ENCODE data around the gene MTCL1. TPM values are rescaled to one million over a fixed set of nuclear protein-coding genes. Genes with fewer than 3 reads are reported as not detected.

Gene MTCL1
- total and polyA plus RNA-seq, 2 of the 8 experiments (the other 6 are each of a cell fraction or from before 2014, with no cell fraction given) = 16.6 to 60.8 TPM

GRCh38 chr18:8810157-8810556 lies 104.8 kb downstream of the MTCL1 start:
- POLR2A ChIA-PET (ENCODE audit: partially characterized antibody) = no interaction called here
- no peak for TF ChIP-seq RFX5 (IDR thresholded peaks at IDR 0.05; ENCODE audit: borderline replicate concordance, low read depth, low read length)
- no peak for TF ChIP-seq EGR1 (IDR thresholded peaks at IDR 0.05; ENCODE audit: borderline replicate concordance, low read depth, low read length)
- no peak for TF ChIP-seq JUN (IDR thresholded peaks at IDR 0.05; ENCODE audit: low read depth, low read length)
- no peak for TF ChIP-seq BRCA1 (IDR thresholded peaks at IDR 0.05; ENCODE audit: low read depth, low read length)
- TF ChIP-seq RAD21 (IDR thresholded peaks at IDR 0.05 in 1 of 2, conservative IDR thresholded peaks at IDR 0.05 in 1 of 2; ENCODE audit: low read depth in 2 of 2, low read length in 2 of 2) = no peak
- TF ChIP-seq ATF3 (IDR thresholded peaks at IDR 0.05; ENCODE audit: insufficient read depth, low read depth, low read length) = no peak
- no peak for TF ChIP-seq GABPA (IDR thresholded peaks at IDR 0.05; ENCODE audit: borderline replicate concordance, insufficient read depth, low read length)
- no peak for TF ChIP-seq RNF2 (IDR thresholded peaks at IDR 0.05; ENCODE audit: borderline replicate concordance, low read depth, low read length, missing control alignments, poor library complexity, severe bottlenecking)
- no peak for TF ChIP-seq RBBP5 (IDR thresholded peaks at IDR 0.05; ENCODE audit: borderline replicate concordance, low read depth, low read length)
- TF ChIP-seq SIRT6 (IDR thresholded peaks at IDR 0.05; ENCODE audit: low read length) = no peak
- no peak for TF ChIP-seq MAFK (IDR thresholded peaks at IDR 0.05; ENCODE audit: low read depth, low read length)
- no peak for TF ChIP-seq RXRA (IDR thresholded peaks at IDR 0.05; ENCODE audit: insufficient read depth, low read depth, low read length)
- TF ChIP-seq SRF (IDR thresholded peaks at IDR 0.05; ENCODE audit: low read depth, low read length) = no peak
- TF ChIP-seq TBP (IDR thresholded peaks at IDR 0.05; ENCODE audit: low read depth, low read length) = no peak

More at GRCh38 chr18:8810157-8810556, 104.8 kb downstream of the MTCL1 start:
- H3K4me1 ChIP-seq (replicated peaks in 1 of 4; ENCODE audit: control insufficient read depth in 3 of 4, insufficient read depth in 4 of 4, low read length in 3 of 4) = no peaks in the 10 kb centered on the region
- H2BK15ac ChIP-seq (ENCODE audit: low read length) = no peak overlapping the region
- H3K27ac ChIP-seq (ENCODE audit: low read depth, low read length) = no peak overlapping the region
- H2AK5ac ChIP-seq (ENCODE audit: low read depth, low read length) = no peak overlapping the region
- no peak overlapping the region for H3K56ac ChIP-seq (replicated peaks; ENCODE audit: insufficient read length, low read depth, low read length)
- no peak overlapping the region for H4K8ac ChIP-seq (ENCODE audit: extremely low read depth, insufficient read depth, low read length)
- no peak overlapping the region for H3K4me3 ChIP-seq (ENCODE audit: extremely low read depth in 1 of 4, insufficient read depth in 2 of 4, low read depth in 3 of 4, low read length in 4 of 4)
- H2BK12ac ChIP-seq (ENCODE audit: low read depth, low read length) = no peak overlapping the region
- H3K23ac ChIP-seq (ENCODE audit: insufficient read length) = no peak overlapping the region
- no peak overlapping the region for H2BK120ac ChIP-seq (replicated peaks; ENCODE audit: low read depth, low read length)
- CTCF ChIA-PET (ENCODE audit: partially characterized antibody) = no interaction called here
- no peak overlapping the region for H4K5ac ChIP-seq (ENCODE audit: insufficient read length, low read depth, low read length)
- no peak overlapping the region for H2BK20ac ChIP-seq (ENCODE audit: low read length)
- no peaks in the 10 kb centered on the region for H4K20me1 ChIP-seq (replicated peaks in 1 of 2; ENCODE audit: control insufficient read depth in 1 of 2, insufficient read depth in 2 of 2, low read length in 2 of 2)
- WGBS, 2 experiments (ENCODE audit: extremely low coverage in 1 of 2, insufficient coverage in 1 of 2, insufficient read length in 1 of 2, insufficient replicate concordance in 2 of 2, low coverage in 1 of 2, low lambda C conversion rate in 2 of 2, missing lambda C conversion rate in 1 of 2) = 85% methylated on average over 11 of the region's 11 CpGs; no CpG with 5 or more reads in 1 of the 2 experiments
- no peak overlapping the region for H3K4me2 ChIP-seq (ENCODE audit: insufficient read depth in 1 of 2, low read depth in 2 of 2, low read length in 2 of 2)
- no peaks in the 10 kb centered on the region for H3K79me2 ChIP-seq (ENCODE audit: control insufficient read depth in 1 of 2, insufficient read depth in 2 of 2, low read length in 2 of 2)
- no peaks in the 10 kb centered on the region for H3K27me3 ChIP-seq (replicated peaks in 1 of 4; ENCODE audit: control insufficient read depth in 3 of 4, extremely low read depth in 1 of 4, insufficient read depth in 3 of 4, low read length in 3 of 4)
- H3K23me2 ChIP-seq (ENCODE audit: low read depth, low read length) = no peaks in the 10 kb centered on the region
- no peak overlapping the region for H3K4ac ChIP-seq (replicated peaks; ENCODE audit: insufficient read length, low read depth, low read length)
- no peaks in the 10 kb centered on the region for H3K9me3 ChIP-seq (ENCODE audit: insufficient read depth in 2 of 2, low read depth in 1 of 2, low read length in 1 of 2)
- no peak overlapping the region for H4K91ac ChIP-seq (replicated peaks; ENCODE audit: insufficient read length, low read length)
- no peak overlapping the region; the same call in 1 of the 2 replicates for H2BK5ac ChIP-seq (ENCODE audit: low read depth, low read length)
- H3K36me3 ChIP-seq (ENCODE audit: control insufficient read depth in 2 of 4, insufficient read depth in 4 of 4, low read length in 3 of 4) = peaks cover 2 to 40% (median 23%) of the 10 kb centered on the region in 4 experiments; a peak in 6 of 8 replicates
- H3K14ac ChIP-seq (ENCODE audit: insufficient read length) = no peak overlapping the region
- H3K9ac ChIP-seq (replicated peaks in 1 of 4; ENCODE audit: extremely low read depth in 1 of 4, low read depth in 3 of 4, low read length in 3 of 4) = no peak overlapping the region
- H2AFZ ChIP-seq (ENCODE audit: low read length) = no peak overlapping the region
- no peak for FAIRE-seq
- no peaks in the 10 kb centered on the region; the same call in 1 of the 2 replicates for H3K79me1 ChIP-seq (ENCODE audit: low read depth, low read length)
- H3K18ac ChIP-seq (ENCODE audit: extremely low read depth, low read length) = no peak overlapping the region
- DNase-seq (ENCODE audit: low read depth in 1 of 2, low spot score in 2 of 2) = no peak
